Measurements from ENCODE around the gene SYT5. TPM values are rescaled to one million over a fixed set of nuclear protein-coding genes. Genes with fewer than 3 reads are reported as not detected.
"Not testable (repeated sequence)": the region's sequence is repeated elsewhere in the genome, so short reads cannot be mapped to it uniquely, and the experiment has no call there.

The SYT5 gene
- total RNA-seq, 1 experiment from 2014 or later = 0.71 TPM

GRCh38 chr19:55156202-55157063, 23.7 kb downstream of the SYT5 start:
- H3K4me3 Mint-ChIP-seq (ENCODE audit: low read depth, unreplicated experiment) = peak overlapping the region; percentile 55
- H3K27me3 Mint-ChIP-seq (ENCODE audit: unreplicated experiment) = peaks cover 29% of the 10 kb centered on the region
- peaks cover 41% of the 10 kb centered on the region for H3K36me3 Mint-ChIP-seq (ENCODE audit: insufficient read depth, unreplicated experiment)
- BruUV-seq (replicated peaks) = no TSS peak
- H3K4me1 Mint-ChIP-seq (ENCODE audit: low read depth, unreplicated experiment) = peaks cover 24% of the 10 kb centered on the region
- CTCF ChIA-PET = interaction anchor here (0.6 to 1.2 kb wide), 6 partner anchors 10 to 621 kb away, joined by 3 to 9 read pairs (median 3); partner anchors contain the start of gene DNAAF3
- peak; percentile 83 for DNase-seq
- TF ChIP-seq CTCF (IDR thresholded peaks at IDR 0.05; ENCODE audit: unreplicated experiment) = no peak
- no peak overlapping the region for H3K27ac Mint-ChIP-seq (ENCODE audit: unreplicated experiment)
- H3K9me3 Mint-ChIP-seq (ENCODE audit: low read depth, unreplicated experiment) = no peaks in the 10 kb centered on the region
- intact Hi-C loops (cut with micrococcal nuclease; ENCODE audit: unreplicated experiment) = no loop called here

DNA sequence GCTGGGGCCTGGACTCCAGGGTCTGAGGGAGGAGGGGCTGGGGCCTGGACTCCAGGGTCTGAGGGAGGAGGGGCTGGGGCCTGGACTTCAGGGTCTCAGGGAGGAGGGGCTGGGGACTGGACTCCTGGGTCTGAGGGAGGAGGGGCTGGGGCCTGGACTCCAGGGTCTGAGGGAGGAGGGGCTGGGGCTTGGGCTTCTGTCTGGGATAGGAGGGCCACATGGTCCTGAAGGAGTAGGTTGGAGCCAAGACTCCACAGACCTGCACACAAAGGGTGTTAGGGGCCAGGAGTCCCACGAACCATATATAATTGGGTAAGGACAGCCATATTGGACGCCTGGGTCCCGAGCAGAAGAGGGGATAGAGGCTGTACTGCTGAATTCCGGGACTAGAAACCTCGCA, 24.3 kb downstream of the SYT5 start:
- DNase-seq; intact Hi-C loops (cut with micrococcal nuclease; ENCODE audit: unreplicated experiment); H3K9me3 Mint-ChIP-seq (ENCODE audit: low read depth, unreplicated experiment); H3K27ac Mint-ChIP-seq (ENCODE audit: unreplicated experiment); BruUV-seq (replicated peaks): not testable (repeated sequence)
- H3K4me3 Mint-ChIP-seq (ENCODE audit: low read depth, unreplicated experiment) = peak overlapping the region; percentile 55
- H3K4me1 Mint-ChIP-seq (ENCODE audit: low read depth, unreplicated experiment) = peaks cover 24% of the 10 kb centered on the region
- peaks cover 33% of the 10 kb centered on the region for H3K27me3 Mint-ChIP-seq (ENCODE audit: unreplicated experiment)
- CTCF ChIA-PET = interaction anchor here (1.0 to 1.2 kb wide), 2 partner anchors 11 to 15 kb away, joined by 3 to 4 read pairs; partner anchors contain the start of gene DNAAF3
- peaks cover 40% of the 10 kb centered on the region for H3K36me3 Mint-ChIP-seq (ENCODE audit: insufficient read depth, unreplicated experiment)

DNA sequence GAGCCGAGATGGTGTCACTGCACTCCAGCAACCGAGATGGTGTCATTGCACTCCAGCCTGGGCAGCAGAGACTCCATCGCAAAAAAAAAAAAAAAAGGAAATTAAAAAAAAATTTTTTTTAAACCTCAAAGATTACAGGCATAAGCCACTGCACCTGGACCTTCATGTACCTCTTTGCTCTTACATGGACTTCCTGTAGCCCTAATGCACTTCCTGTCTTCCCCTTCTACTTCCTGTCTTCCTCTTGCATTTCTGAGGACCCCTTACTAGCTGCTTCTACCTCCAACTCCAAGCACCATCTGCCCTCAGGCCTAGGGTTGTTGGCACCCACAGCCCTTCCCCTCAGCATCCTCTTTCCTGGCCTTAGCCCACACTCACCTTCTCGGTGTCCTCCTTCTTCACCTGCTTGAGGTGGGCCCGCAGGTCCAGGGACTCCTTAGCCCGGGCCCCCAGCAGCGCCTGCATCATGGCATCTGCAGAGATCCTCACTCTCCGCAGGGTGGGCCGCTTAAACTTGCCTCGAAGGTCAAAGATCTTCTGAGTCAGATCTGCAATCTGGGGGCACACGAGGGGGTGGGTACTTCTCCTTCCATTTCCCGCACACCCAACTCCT, 26.3 kb downstream of the SYT5 start:
- no TSS peak for BruUV-seq (replicated peaks)
- H3K4me3 Mint-ChIP-seq (ENCODE audit: low read depth, unreplicated experiment) = no peak overlapping the region
- CTCF ChIA-PET = interaction anchor here (0.6 kb wide), 1 partner anchor 1327 kb away, joined by 4 read pairs; no protein-coding TSS in a partner anchor
- H3K27me3 Mint-ChIP-seq (ENCODE audit: unreplicated experiment) = peaks cover 51% of the 10 kb centered on the region
- TF ChIP-seq CTCF (IDR thresholded peaks at IDR 0.05; ENCODE audit: unreplicated experiment) = no peak
- H3K4me1 Mint-ChIP-seq (ENCODE audit: low read depth, unreplicated experiment) = peaks cover 23% of the 10 kb centered on the region
- H3K9me3 Mint-ChIP-seq (ENCODE audit: low read depth, unreplicated experiment) = no peaks in the 10 kb centered on the region
- intact Hi-C loops (cut with micrococcal nuclease; ENCODE audit: unreplicated experiment) = no loop called here
- no peak overlapping the region for H3K27ac Mint-ChIP-seq (ENCODE audit: unreplicated experiment)
- H3K36me3 Mint-ChIP-seq (ENCODE audit: insufficient read depth, unreplicated experiment) = peaks cover 21% of the 10 kb centered on the region
- no peak for DNase-seq

- DNase-seq = no peak
- H3K27ac Mint-ChIP-seq (ENCODE audit: unreplicated experiment) = no peak overlapping the region
- no TSS peak for BruUV-seq (replicated peaks)
- intact Hi-C loops (cut with micrococcal nuclease; ENCODE audit: unreplicated experiment) = no loop called here
- no peaks in the 10 kb centered on the region for H3K9me3 Mint-ChIP-seq (ENCODE audit: low read depth, unreplicated experiment)
- peaks cover 11% of the 10 kb centered on the region for H3K36me3 Mint-ChIP-seq (ENCODE audit: insufficient read depth, unreplicated experiment)
- peaks cover 24% of the 10 kb centered on the region for H3K4me1 Mint-ChIP-seq (ENCODE audit: low read depth, unreplicated experiment)
- TF ChIP-seq CTCF (IDR thresholded peaks at IDR 0.05; ENCODE audit: unreplicated experiment) = no peak
- CTCF ChIA-PET = interaction anchor here (0.9 kb wide), 1 partner anchor 9 kb away, joined by 3 read pairs; no protein-coding TSS in a partner anchor
- H3K27me3 Mint-ChIP-seq (ENCODE audit: unreplicated experiment) = peaks cover 44% of the 10 kb centered on the region
- no peak overlapping the region for H3K4me3 Mint-ChIP-seq (ENCODE audit: low read depth, unreplicated experiment)
Measured at GRCh38 chr19:55152017-55152416, 28.1 kb downstream of the SYT5 start.
